ENCODE results near the gene TBC1D17. TPM values are rescaled to one million over a fixed set of nuclear protein-coding genes. Genes with fewer than 3 reads are reported as not detected.

TBC1D17 gene
- total RNA-seq, 2 donors from 2014 or later, result 40.7 to 47.3 TPM

- H3K27ac Mint-ChIP-seq, result no peak overlapping the region
- WGBS, 2 experiments (ENCODE audit: insufficient coverage in 1 of 2, insufficient read length in 1 of 2), result 90 to 93% methylated on average over 8 of the region's 8 CpGs
- Histone ChIP-seq H3K9ac (ENCODE audit: extremely low read depth, low read length, poor library complexity, severe bottlenecking) (no peak overlapping the region), H3K4me1 (ENCODE audit: control insufficient read depth, insufficient read depth, low read length) (no peaks in the 10 kb centered on the region), H3K36me3 (ENCODE audit: control insufficient read depth, insufficient read depth, low read length) (peaks cover 18% of the 10 kb centered on the region), H3K9me3 (ENCODE audit: control insufficient read depth, low read length) (no peaks in the 10 kb centered on the region), H3K4me3 (ENCODE audit: low read length) (no peak overlapping the region), H3K27ac (ENCODE audit: low read depth, low read length) (no peak overlapping the region), H3K27me3 (ENCODE audit: control insufficient read depth, insufficient read depth, low read length, poor library complexity, severe bottlenecking) (no peaks in the 10 kb centered on the region)
- TF ChIP-seq CTCF (conservative IDR thresholded peaks at IDR 0.05), result no peak
- peaks cover 2% of the 10 kb centered on the region for H3K27me3 Mint-ChIP-seq (ENCODE audit: insufficient read depth)
- DNase-seq, result no peak
- no peaks in the 10 kb centered on the region for H3K9me3 Mint-ChIP-seq
- peaks cover 24% of the 10 kb centered on the region for H3K36me3 Mint-ChIP-seq (ENCODE audit: low read depth)
- peaks cover 1% of the 10 kb centered on the region for H3K4me1 Mint-ChIP-seq
- H3K4me3 Mint-ChIP-seq, result no peak overlapping the region
Measured at GRCh38 chr19:49933643-49934042, 56.1 kb downstream of the TBC1D17 start.

GRCh38 chr19:49936549-49936948 lies 59.0 kb downstream of the TBC1D17 start:
- 84 to 86% methylated on average over 3 to 5 of the region's 5 CpGs for WGBS, 2 experiments (ENCODE audit: insufficient coverage in 1 of 2, insufficient read length in 1 of 2)
- H3K9me3 Mint-ChIP-seq, result no peaks in the 10 kb centered on the region
- Histone ChIP-seq H3K27ac (ENCODE audit: low read depth, low read length) (no peak overlapping the region), H3K9ac (ENCODE audit: extremely low read depth, low read length, poor library complexity, severe bottlenecking) (no peak overlapping the region), H3K4me3 (ENCODE audit: low read length) (no peak overlapping the region), H3K27me3 (ENCODE audit: control insufficient read depth, insufficient read depth, low read length, poor library complexity, severe bottlenecking) (no peaks in the 10 kb centered on the region), H3K9me3 (ENCODE audit: control insufficient read depth, low read length) (no peaks in the 10 kb centered on the region), H3K4me1 (ENCODE audit: control insufficient read depth, insufficient read depth, low read length) (no peaks in the 10 kb centered on the region), H3K36me3 (ENCODE audit: control insufficient read depth, insufficient read depth, low read length) (peaks cover 6% of the 10 kb centered on the region)
- H3K4me3 Mint-ChIP-seq, result no peak overlapping the region
- no peak overlapping the region for H3K27ac Mint-ChIP-seq
- no peak for DNase-seq
- no peaks in the 10 kb centered on the region for H3K4me1 Mint-ChIP-seq
- peaks cover 2% of the 10 kb centered on the region for H3K27me3 Mint-ChIP-seq (ENCODE audit: insufficient read depth)
- H3K36me3 Mint-ChIP-seq (ENCODE audit: low read depth), result peaks cover 14% of the 10 kb centered on the region
- no peak for TF ChIP-seq CTCF (conservative IDR thresholded peaks at IDR 0.05)

GRCh38 chr19:49937750-49938381 lies 60.4 kb downstream of the TBC1D17 start:
- WGBS, 2 experiments (ENCODE audit: insufficient coverage in 1 of 2, insufficient read length in 1 of 2), result 29 to 33% methylated on average over 18 to 35 of the region's 35 CpGs
- Histone ChIP-seq H3K27me3 (ENCODE audit: control insufficient read depth, insufficient read depth, low read length, poor library complexity, severe bottlenecking) (no peaks in the 10 kb centered on the region), H3K9ac (ENCODE audit: extremely low read depth, low read length, poor library complexity, severe bottlenecking) (no peak overlapping the region), H3K4me1 (ENCODE audit: control insufficient read depth, insufficient read depth, low read length) (no peaks in the 10 kb centered on the region), H3K4me3 (ENCODE audit: low read length) (no peak overlapping the region), H3K27ac (ENCODE audit: low read depth, low read length) (no peak overlapping the region), H3K9me3 (ENCODE audit: control insufficient read depth, low read length) (no peaks in the 10 kb centered on the region), H3K36me3 (ENCODE audit: control insufficient read depth, insufficient read depth, low read length) (no peaks in the 10 kb centered on the region)
- DNase-seq, result peak; percentile 95
- peaks cover 7% of the 10 kb centered on the region for H3K36me3 Mint-ChIP-seq (ENCODE audit: low read depth)
- peaks cover 2% of the 10 kb centered on the region for H3K27me3 Mint-ChIP-seq (ENCODE audit: insufficient read depth)
- no peaks in the 10 kb centered on the region for H3K4me1 Mint-ChIP-seq
- H3K9me3 Mint-ChIP-seq, result no peaks in the 10 kb centered on the region
- no peak overlapping the region for H3K4me3 Mint-ChIP-seq
- TF ChIP-seq CTCF (conservative IDR thresholded peaks at IDR 0.05), result peak; percentile 97
- H3K27ac Mint-ChIP-seq, result no peak overlapping the region

Small RNA genes lying within 50 kb of the gene (microRNA-seq; reads per million reads assigned to microRNA genes)
- 0.89 reads per million for gene MIR4749 (ENCODE audit: borderline microRNAs expressed)
- gene MIR4750 (ENCODE audit: borderline microRNAs expressed), result not detected
- gene MIR6800 (ENCODE audit: borderline microRNAs expressed), result not detected

Other genes starting within 250 kb of the TBC1D17 start
- 1 to 10 TPM; 5.8 to 7.3 TPM for gene RRAS, start 237.6 kb upstream of the TBC1D17 start, total RNA-seq
- 10 to 100 TPM; 84.8 to 94.5 TPM for gene SCAF1, start 235.5 kb upstream of the TBC1D17 start, total RNA-seq
- gene IRF3, start 211.8 kb upstream of the TBC1D17 start, total RNA-seq, result 100 to 1,000 TPM; 127 to 128 TPM
- 100 to 1,000 TPM in 1 of 2 donors, 10 to 100 TPM in 1; 91.8 to 101 TPM for gene BCL2L12, start 211.8 kb upstream of the TBC1D17 start, total RNA-seq
- gene PRMT1, start 200.4 kb upstream of the TBC1D17 start, total RNA-seq, result 100 to 1,000 TPM; 343 to 362 TPM
- gene ADM5, start 188.1 kb upstream of the TBC1D17 start, total RNA-seq, result 1 to 10 TPM; 4.6 to 7.7 TPM
- 10 to 100 TPM; 41.4 to 59.7 TPM for gene CPT1C, start 186.6 kb upstream of the TBC1D17 start, total RNA-seq
- gene TSKS, start 114.4 kb upstream of the TBC1D17 start, total RNA-seq, result under 1 TPM in 1 of 2 donors, not detected in 1; 0.31 TPM
- gene AP2A1, start 110.7 kb upstream of the TBC1D17 start, total RNA-seq, result 100 to 1,000 TPM; 100 to 110 TPM
- gene FUZ, start 64.4 kb upstream of the TBC1D17 start, total RNA-seq, result 10 to 100 TPM; 26.1 to 41.2 TPM
- gene MED25, start 59.4 kb upstream of the TBC1D17 start, total RNA-seq, result 10 to 100 TPM; 89.1 to 90.0 TPM
- 100 to 1,000 TPM; 279 to 287 TPM for gene PTOV1, start 26.5 kb upstream of the TBC1D17 start, total RNA-seq
- gene PNKP, start 10.1 kb upstream of the TBC1D17 start, total RNA-seq, result 100 to 1,000 TPM; 161 to 163 TPM
- 10 to 100 TPM; 41.3 to 47.0 TPM for gene AKT1S1, start 347 bp upstream of the TBC1D17 start, total RNA-seq
- gene IL4I1, start 19.2 kb downstream of the TBC1D17 start, total RNA-seq, result under 1 TPM in 1 of 2 donors, not detected in 1; 0.97 TPM
- gene ATF5, start 51.5 kb downstream of the TBC1D17 start, total RNA-seq, result 10 to 100 TPM in 1 of 2 donors, 1 to 10 TPM in 1; 7.4 to 12.0 TPM
- gene NUP62, start 51.8 kb downstream of the TBC1D17 start, total RNA-seq, result 10 to 100 TPM; 84.9 to 96.4 TPM
- not detected for gene SIGLEC11, start 83.5 kb downstream of the TBC1D17 start, total RNA-seq
- 10 to 100 TPM; 43.5 to 48.9 TPM for gene VRK3, start 147.7 kb downstream of the TBC1D17 start, total RNA-seq
- 10 to 100 TPM in 1 of 2 donors, 1 to 10 TPM in 1; 9.5 to 12.0 TPM for gene ZNF473, start 148.3 kb downstream of the TBC1D17 start, total RNA-seq